OCI-LY3 (cell line): ENCODE data around the gene PATE4.
A peak's percentile ranks its signal among the peaks of the same experiment; 100 is the strongest.

Experiments
- H2AFZ ChIP-seq: fragments of 200-600, 300-600 bp; shearing (Covaris generic); 2 replicates; pipeline ENCODE4 v1.6.0; 2014; ENCODE audit warnings: antibody characterized with exemption, low read depth, low read length
- H3K27ac ChIP-seq: fragments of 200-600, 300-600 bp; sonication (generic); 2 replicates; pipeline ENCODE4 v1.5.1; 2014; ENCODE audit warnings: mild to moderate bottlenecking, low read length, moderate library complexity, mixed read lengths
- H3K27me3 ChIP-seq: fragments of 200-600, 300-600 bp; sonication (generic); 2 replicates; pipeline ENCODE4 v1.6.1; 2014; ENCODE audit warnings: low read depth, low read length, mixed read lengths
- H3K36me3 ChIP-seq: fragments of 200-600, 300-600 bp; sonication (generic); replicated peaks from 2 replicates; pipeline ENCODE3; 2014; ENCODE audit warnings: low read depth, low read length, mixed read lengths
- H3K4me1 ChIP-seq: fragments of 300-600, 200-600 bp; sonication (generic); 2 replicates; pipeline ENCODE4 v1.6.1; 2014; ENCODE audit warnings: low read length, mixed read lengths
- H3K4me2 ChIP-seq: fragments of 200-600, 300-600 bp; sonication (generic); 2 replicates; pipeline ENCODE4 v1.6.1; 2014; ENCODE audit warnings: low read length, mixed read lengths
- H3K4me3 ChIP-seq: fragments of 300-600, 200-600 bp; sonication (generic); 2 replicates; pipeline ENCODE4 v1.5.1; 2014; ENCODE audit warnings: antibody characterized with exemption, mild to moderate bottlenecking, low read length, moderate library complexity
- H3K79me2 ChIP-seq: fragments of 300-600, 200-600 bp; shearing (Covaris generic); 2 replicates; pipeline ENCODE4 v1.6.1; 2014; ENCODE audit warnings: mild to moderate bottlenecking, low read length, mixed read lengths
- H3K9ac ChIP-seq: fragments of 300-600, 200-600 bp; shearing (Covaris generic); 2 replicates; pipeline ENCODE4 v1.6.0; 2014; ENCODE audit warnings: mild to moderate bottlenecking, low read length, moderate library complexity
- H3K9me3 ChIP-seq: fragments of 200-600, 300-600 bp; shearing (Covaris generic); 2 replicates; pipeline ENCODE4 v1.6.1; 2014; ENCODE audit warnings: low read length, mixed read lengths; ENCODE audit not compliant: insufficient read depth
- H4K20me1 ChIP-seq: fragments of 200-600, 300-600 bp; sonication (generic); 2 replicates; pipeline ENCODE4 v1.6.1; 2016; ENCODE audit warnings: low read length, mixed read lengths; ENCODE audit not compliant: insufficient read depth
- EZH2phosphoT487 ChIP-seq: fragments of 200-600 bp; shearing (Covaris generic); IDR thresholded peaks from 2 replicates; pipeline ENCODE4 v1.6.1; 2018; ENCODE audit warnings: antibody characterized with exemption, mixed run types, low read depth
- TF ChIP-seq, protein P1 (sequence below): fragments of 200-600, 300-600 bp; sonication (generic); IDR thresholded peaks from 2 replicates; pipeline ENCODE4 v1.5.1; 2014; ENCODE audit warnings: antibody characterized with exemption, low read length, low read depth

Gene PATE4

DNA sequence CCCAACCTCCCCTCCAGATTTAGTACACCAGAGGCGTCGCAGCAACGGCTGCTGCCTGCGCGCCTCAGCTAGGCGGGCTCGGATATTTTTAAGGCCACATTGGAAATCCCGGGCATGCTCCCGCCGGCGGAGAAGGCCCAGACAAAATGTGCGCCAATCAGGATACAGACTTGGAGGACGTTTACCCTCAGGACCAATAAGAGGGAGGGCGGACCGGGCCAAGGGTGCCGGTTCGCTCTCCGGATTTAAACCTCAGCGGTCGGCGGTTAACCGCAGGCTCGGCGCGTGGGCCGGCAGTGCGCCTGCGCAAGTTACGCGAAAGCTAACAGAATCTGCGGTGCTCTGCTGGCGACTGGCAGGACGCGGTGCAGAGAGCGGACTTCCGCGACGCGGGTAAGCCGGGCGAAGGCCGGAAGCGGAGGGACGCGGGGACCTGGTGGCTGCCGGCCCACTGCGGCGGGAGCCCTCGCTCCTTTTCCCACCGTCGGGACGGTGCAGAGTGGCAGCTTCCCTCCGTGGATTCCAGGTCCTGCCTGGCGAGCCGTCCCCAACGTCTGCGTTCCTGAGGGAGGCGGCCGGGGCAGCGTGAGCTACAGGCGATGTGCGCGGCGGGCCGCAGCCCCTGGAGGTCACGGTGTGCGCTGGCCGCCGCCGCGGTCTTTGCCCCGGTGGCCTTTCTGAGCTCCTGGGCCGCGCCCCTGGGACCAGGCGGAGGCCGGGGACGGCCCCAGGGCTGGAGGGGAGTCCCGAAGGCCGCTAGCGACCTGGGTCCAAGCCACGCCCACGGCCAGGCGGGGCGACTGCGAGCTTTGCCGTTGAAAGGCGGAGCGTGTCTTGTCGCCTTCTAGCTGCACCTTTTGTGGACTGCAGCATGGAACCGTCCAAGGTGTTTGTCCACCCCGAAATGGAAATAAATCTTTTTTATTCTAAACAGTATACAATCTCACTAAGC, 54.5 kb downstream of the PATE4 start, which contains the start of gene HYLS1:
TSS of gene HYLS1 (plus strand) at position 296 of the 952 bp plus-strand sequence. CDS start 11,701 bp downstream, outside the sequence.
- Histone ChIP-seq H3K9me3 (no peaks in the 10 kb centered on the region), H3K4me1 (peaks cover 12% of the 10 kb centered on the region; the same call in 1 of the 2 replicates), H3K9ac (peak within 1 kb of the TSS; percentile 91), H3K27ac (peak within 1 kb of the TSS; percentile 80), H2AFZ (peak within 1 kb of the TSS; percentile 38), H3K79me2 (peaks cover 46% of the 10 kb centered on the region), H3K27me3 (no peaks in the 10 kb centered on the region), H4K20me1 (no peaks in the 10 kb centered on the region; the same call in 1 of the 2 replicates), H3K4me2 (peak within 1 kb of the TSS; percentile 64), H3K4me3 (peak within 1 kb of the TSS; percentile 76), H3K36me3 (peaks cover 28% of the 10 kb centered on the region)
- TF ChIP-seq, protein P1, sequence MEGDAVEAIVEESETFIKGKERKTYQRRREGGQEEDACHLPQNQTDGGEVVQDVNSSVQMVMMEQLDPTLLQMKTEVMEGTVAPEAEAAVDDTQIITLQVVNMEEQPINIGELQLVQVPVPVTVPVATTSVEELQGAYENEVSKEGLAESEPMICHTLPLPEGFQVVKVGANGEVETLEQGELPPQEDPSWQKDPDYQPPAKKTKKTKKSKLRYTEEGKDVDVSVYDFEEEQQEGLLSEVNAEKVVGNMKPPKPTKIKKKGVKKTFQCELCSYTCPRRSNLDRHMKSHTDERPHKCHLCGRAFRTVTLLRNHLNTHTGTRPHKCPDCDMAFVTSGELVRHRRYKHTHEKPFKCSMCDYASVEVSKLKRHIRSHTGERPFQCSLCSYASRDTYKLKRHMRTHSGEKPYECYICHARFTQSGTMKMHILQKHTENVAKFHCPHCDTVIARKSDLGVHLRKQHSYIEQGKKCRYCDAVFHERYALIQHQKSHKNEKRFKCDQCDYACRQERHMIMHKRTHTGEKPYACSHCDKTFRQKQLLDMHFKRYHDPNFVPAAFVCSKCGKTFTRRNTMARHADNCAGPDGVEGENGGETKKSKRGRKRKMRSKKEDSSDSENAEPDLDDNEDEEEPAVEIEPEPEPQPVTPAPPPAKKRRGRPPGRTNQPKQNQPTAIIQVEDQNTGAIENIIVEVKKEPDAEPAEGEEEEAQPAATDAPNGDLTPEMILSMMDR = peak; percentile 38
- no peak for TF ChIP-seq EZH2phosphoT487
